Calu3 (cell line): ENCODE measurements around the gene SMURF1. TPM values are rescaled to one million over a fixed set of nuclear protein-coding genes. Genes with fewer than 3 reads are reported as not detected.

Experiments
- BruUV-seq: library from RNA; stranded (reverse); fragments of 400-500 nt; replicated peaks from 2 replicates; lab custom pipeline; 2021; lab: Mats Ljungman, UMichigan
- CTCF ChIA-PET: fragments of 300-600 bp; sonication (Branson Sonifier 250); formaldehyde crosslinking; loops from one replicate; lab custom pipeline; 2022; ENCODE audit warnings: antibody characterized with exemption; lab: Charles Lee
- DNase-seq: peaks from one replicate; pipeline ENCODE4 v3.0.0; 2022
- H3K27ac Mint-ChIP-seq: one replicate; pipeline ENCODE4 v1.8.0; 2022; ENCODE audit warnings: mixed read lengths; ENCODE audit not compliant: unreplicated experiment
- H3K27me3 Mint-ChIP-seq: one replicate; pipeline ENCODE4 v1.8.0; 2022; ENCODE audit warnings: mixed read lengths; ENCODE audit not compliant: unreplicated experiment
- H3K36me3 Mint-ChIP-seq: one replicate; pipeline ENCODE4 v1.8.0; 2022; ENCODE audit warnings: mild to moderate bottlenecking, moderate library complexity, mixed read lengths; ENCODE audit not compliant: insufficient read depth, unreplicated experiment
- H3K4me1 Mint-ChIP-seq: one replicate; pipeline ENCODE4 v1.8.0; 2022; ENCODE audit warnings: mild to moderate bottlenecking, low read depth, mixed read lengths; ENCODE audit not compliant: unreplicated experiment
- H3K4me3 Mint-ChIP-seq: one replicate; pipeline ENCODE4 v1.8.0; 2022; ENCODE audit warnings: mild to moderate bottlenecking, low read depth, moderate library complexity, mixed read lengths; ENCODE audit not compliant: unreplicated experiment
- H3K9me3 Mint-ChIP-seq: one replicate; pipeline ENCODE4 v1.8.0; 2022; ENCODE audit warnings: low read depth, mixed read lengths; ENCODE audit not compliant: unreplicated experiment
- CTCF ChIP-seq: fragments of 200-600 bp; IDR thresholded peaks from one replicate; pipeline ENCODE4 v1.8.0; 2022; ENCODE audit warnings: antibody characterized with exemption; ENCODE audit not compliant: unreplicated experiment
- intact Hi-C: fragments of 100-400 bp; cut with micrococcal nuclease; formaldehyde crosslinking; loops from one replicate; pipeline ENCODE4 v1.10.0; 2022; ENCODE audit not compliant: unreplicated experiment
- total RNA-seq: library from RNA; stranded (reverse); gene quantifications from 2 replicates; pipeline ENCODE4 v1.2.3, GENCODE V29; 2022

SMURF1 gene
- total RNA-seq, 1 experiment from 2014 or later, result 29.7 TPM

GRCh38 chr7:99004781-99005500 is 139.0 kb downstream of the SMURF1 start:
- H3K27me3 Mint-ChIP-seq, result no peaks in the 10 kb centered on the region
- intact Hi-C loops, result no loop called here
- H3K4me1 Mint-ChIP-seq, result no peaks in the 10 kb centered on the region
- no peak for TF ChIP-seq CTCF
- CTCF ChIA-PET, result no interaction called here
- H3K27ac Mint-ChIP-seq, result no peak overlapping the region
- H3K4me3 Mint-ChIP-seq, result no peak overlapping the region
- H3K36me3 Mint-ChIP-seq, result peaks cover 42% of the 10 kb centered on the region
- no TSS peak for BruUV-seq
- H3K9me3 Mint-ChIP-seq, result no peaks in the 10 kb centered on the region
- no peak for DNase-seq

GRCh38 chr7:99004216-99004615 is 139.7 kb downstream of the SMURF1 start:
- Mint-ChIP-seq H3K36me3 (peaks cover 38% of the 10 kb centered on the region), H3K4me1 (no peaks in the 10 kb centered on the region), H3K4me3 (no peak overlapping the region), H3K27me3 (no peaks in the 10 kb centered on the region), H3K27ac (no peak overlapping the region), H3K9me3 (no peaks in the 10 kb centered on the region)
- intact Hi-C loops, result no loop called here
- BruUV-seq, result no TSS peak
- CTCF ChIA-PET, result no interaction called here
- TF ChIP-seq CTCF, result no peak
- DNase-seq, result no peak

GRCh38 chr7:99003419-99003818 is 140.5 kb downstream of the SMURF1 start:
- H3K27ac Mint-ChIP-seq, result no peak overlapping the region
- CTCF ChIA-PET, result no interaction called here
- DNase-seq, result no peak
- intact Hi-C loops, result no loop called here
- no peaks in the 10 kb centered on the region for H3K4me1 Mint-ChIP-seq
- no peaks in the 10 kb centered on the region for H3K27me3 Mint-ChIP-seq
- no peaks in the 10 kb centered on the region for H3K9me3 Mint-ChIP-seq
- H3K4me3 Mint-ChIP-seq, result no peak overlapping the region
- peaks cover 34% of the 10 kb centered on the region for H3K36me3 Mint-ChIP-seq
- no peak for TF ChIP-seq CTCF
- no TSS peak for BruUV-seq

- Mint-ChIP-seq H3K27me3 (no peaks in the 10 kb centered on the region), H3K4me1 (no peaks in the 10 kb centered on the region), H3K27ac (no peak overlapping the region), H3K4me3 (no peak overlapping the region), H3K9me3 (no peaks in the 10 kb centered on the region), H3K36me3 (peaks cover 28% of the 10 kb centered on the region)
- TF ChIP-seq CTCF, result no peak
- BruUV-seq, result no TSS peak
- intact Hi-C loops, result no loop called here
- DNase-seq, result no peak
- CTCF ChIA-PET, result no interaction called here
Observed at GRCh38 chr7:99002827-99003212, 141.1 kb downstream of the SMURF1 start.
